Kasumi-1 (cell line): ENCODE measurements around the gene MBTPS2.
"Not testable (repeated sequence)": the region's sequence is repeated elsewhere in the genome, so short reads cannot be mapped to it uniquely, and the experiment has no call there.

ENCODE experiments used
- DNase-seq, 2 experiments: peaks; one replicate each; lab custom pipeline; 2025; lab: John Stamatoyannopoulos, UW

The MBTPS2 gene

DNA sequence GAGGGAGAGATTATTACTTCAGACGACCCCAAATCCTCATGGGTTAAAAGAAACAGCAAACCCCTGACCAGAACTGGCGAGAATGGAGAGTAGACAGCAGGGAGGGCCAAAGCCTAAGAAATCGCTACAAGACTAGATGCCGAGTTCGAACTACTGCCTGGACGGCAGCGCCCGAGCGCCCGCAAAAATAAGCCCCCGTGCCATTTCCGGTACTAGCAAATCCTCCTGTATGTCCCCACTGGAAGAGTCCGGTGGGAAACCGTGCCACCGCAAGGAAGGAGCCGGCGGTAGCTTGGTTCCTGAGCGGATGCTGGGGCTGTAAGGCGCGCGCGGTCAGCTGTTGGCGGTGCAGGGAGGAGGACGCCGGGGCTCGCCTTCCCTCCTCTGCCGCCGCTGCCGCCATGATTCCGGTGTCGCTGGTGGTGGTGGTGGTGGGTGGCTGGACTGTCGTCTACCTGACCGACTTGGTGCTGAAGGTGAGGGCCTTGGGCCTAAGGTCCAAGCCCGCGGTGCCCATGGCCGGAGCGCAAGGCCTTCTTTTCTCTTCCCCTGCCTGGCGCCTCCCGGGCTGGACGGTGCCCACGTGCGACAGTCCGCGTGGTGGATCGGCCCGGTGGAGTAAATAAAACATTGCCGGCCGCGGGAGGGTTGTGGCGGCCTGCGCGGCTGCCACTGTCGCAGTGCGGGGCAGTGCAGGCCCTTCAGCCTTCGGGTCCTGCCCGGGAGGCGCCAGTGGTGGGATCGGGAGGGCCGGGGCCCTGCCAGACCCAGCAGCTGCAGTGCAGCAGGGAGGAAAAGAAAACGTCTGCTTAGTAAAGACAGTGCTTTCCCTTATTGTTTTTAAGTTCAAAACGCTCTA is at the start of gene MBTPS2:
Gene MBTPS2 (plus strand): TSS at position 284 of the 859 bp plus-strand sequence. CDS start 118 bp downstream, at position 402.
- peak; percentile 68 to 81 for DNase-seq

- no peak for DNase-seq
Observed at GRCh38 chrX:21798677-21799219, 40.7 kb upstream of the MBTPS2 start.

- DNase-seq, result no peak
Observed at GRCh38 chrX:21799767-21800166, 39.6 kb upstream of the MBTPS2 start.

DNA sequence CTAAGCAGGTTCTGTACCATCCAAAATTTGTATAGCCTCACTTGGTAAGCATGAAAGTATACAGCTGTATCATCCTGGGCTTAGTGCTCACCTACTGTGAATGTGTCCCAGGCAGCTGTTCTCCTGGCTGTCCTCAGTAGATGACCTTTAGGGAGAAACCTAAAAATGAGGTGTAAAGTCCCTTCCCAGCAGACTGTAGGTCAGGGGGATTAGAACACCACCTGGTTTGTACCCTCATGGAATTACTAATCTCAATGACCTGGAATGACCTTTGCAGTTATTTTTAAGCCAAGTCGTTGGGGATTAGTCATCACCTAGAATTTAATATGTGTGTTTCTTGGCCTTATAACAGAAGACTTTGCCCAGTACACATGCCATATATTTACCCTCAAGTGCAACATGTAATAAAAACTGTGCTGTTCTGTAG is 39.1 kb upstream of the MBTPS2 start:
- DNase-seq, result no peak

GRCh38 chrX:21802054-21802670 is 37.3 kb upstream of the MBTPS2 start:
- DNase-seq, result no peak

- no peak for DNase-seq
Observed at GRCh38 chrX:21802839-21803238, 36.6 kb upstream of the MBTPS2 start.

GRCh38 chrX:21806691-21807090 is 32.7 kb upstream of the MBTPS2 start:
- DNase-seq, result no peak

- DNase-seq, result no peak
Observed at GRCh38 chrX:21811832-21812231, 27.6 kb upstream of the MBTPS2 start.

DNA sequence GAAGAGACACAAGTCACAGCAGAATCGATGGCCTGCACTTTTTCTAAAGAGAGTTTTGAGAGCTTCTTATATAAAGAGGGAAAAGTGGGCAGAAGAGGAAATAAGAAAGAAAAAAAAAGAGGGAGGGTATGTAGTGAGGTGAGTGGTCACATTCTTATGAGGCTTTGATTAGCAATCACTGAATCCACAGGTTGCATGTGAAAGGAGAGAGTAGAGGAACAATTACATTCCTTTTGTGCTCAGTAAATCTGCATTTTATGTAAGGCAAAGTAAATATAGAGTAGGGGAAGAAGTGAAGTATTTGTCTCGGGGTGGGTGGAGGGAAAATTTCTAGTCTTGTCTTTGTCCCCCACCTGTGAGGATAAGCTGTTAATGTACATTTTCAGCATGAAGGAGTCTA is 26.8 kb upstream of the MBTPS2 start:
- DNase-seq, result no peak

DNA sequence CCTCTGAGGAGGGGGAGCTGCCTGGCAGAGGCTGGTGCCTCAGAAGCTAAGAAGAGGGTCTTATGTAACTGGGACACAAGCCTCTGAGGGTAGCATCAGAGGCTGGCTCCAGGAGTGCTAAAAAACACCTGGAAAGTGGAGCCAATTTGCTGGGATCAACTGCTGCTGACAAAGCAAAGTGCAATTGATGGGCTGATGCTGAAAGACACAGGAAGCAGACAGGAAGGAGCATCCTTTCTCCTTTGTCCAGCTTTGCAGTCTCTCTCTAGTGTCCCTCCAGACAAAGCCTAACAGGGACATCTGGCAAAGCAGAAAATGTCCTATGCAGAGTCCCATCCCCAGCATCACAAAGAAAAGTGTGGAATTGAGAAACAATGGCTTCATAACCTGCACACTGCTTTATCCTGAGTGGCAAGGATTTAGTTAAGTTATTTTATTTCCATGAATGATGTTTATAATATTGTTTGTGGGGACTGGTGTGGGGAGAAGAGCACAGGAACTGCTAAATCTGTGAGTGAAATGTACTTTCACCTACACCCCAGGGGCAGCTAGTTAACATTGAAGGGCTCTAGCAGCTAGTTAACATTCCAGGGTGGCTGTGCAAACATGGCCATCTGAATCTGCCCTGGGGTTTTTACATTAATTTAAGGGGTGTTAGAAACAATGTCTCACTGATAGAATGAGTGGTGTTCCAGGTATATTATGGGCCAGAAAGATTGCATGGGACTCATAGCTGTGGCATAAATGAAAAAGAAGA is 25.6 kb upstream of the MBTPS2 start:
- no peak for DNase-seq

GRCh38 chrX:21816136-21816535 is 23.3 kb upstream of the MBTPS2 start:
- no peak for DNase-seq

DNA sequence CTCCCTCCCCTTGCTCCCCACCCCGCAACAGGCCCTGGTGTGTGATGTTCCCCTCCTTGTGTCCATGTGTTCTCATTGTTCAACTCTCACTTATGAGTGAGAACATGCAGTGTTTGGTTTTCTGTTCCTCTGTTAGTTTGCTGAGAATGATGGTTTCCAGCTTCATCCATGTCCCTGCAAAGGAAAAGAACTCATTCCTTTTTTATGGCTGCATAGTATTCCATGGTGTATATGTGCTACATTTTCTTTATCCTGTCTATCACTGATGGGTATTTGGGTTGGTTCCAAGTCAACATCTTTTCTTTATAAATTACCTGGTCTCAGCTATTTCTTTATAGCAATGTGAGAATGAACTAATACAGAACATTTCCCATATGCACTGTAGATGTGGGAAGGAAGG is 19.2 kb upstream of the MBTPS2 start:
- DNase-seq, result not testable (repeated sequence)

DNA sequence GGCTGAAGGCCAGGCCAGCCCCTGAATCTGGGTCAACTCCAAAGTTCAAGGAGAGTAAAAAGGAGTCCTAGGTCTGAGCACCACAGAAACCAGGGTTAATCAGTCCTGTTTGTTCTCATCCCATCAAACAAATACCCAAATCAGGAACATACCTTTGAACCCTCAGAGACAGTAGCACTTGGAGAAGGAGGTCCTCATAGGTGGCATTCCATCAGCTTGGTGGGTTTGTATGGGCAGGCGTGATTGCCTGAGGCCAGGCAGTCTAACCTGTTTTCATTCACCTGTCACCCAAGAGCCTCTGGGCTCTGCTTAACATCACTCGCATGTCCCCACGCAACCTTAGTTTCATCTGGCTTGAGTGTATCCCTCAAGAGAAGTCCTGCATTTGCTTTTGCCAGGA is 17.5 kb upstream of the MBTPS2 start:
- no peak for DNase-seq

DNA sequence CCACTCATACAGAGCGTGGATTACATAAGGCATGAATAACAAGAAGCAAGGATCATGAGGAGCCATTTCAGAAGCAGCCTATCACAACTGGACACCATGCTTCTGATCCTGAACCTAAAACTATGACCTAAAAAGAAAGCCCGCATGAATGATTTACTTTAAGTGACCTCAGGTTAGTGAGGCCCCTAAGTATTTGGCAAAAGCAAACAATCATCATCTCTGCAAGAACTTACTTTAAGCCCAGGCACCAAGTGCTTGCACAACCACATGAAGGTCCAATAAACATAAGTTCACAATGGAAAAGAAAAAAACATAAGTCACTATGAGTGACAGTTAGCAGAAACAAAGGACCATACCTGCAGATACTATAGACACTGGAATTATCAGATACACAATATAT is 7.9 kb upstream of the MBTPS2 start:
- no peak for DNase-seq

DNA sequence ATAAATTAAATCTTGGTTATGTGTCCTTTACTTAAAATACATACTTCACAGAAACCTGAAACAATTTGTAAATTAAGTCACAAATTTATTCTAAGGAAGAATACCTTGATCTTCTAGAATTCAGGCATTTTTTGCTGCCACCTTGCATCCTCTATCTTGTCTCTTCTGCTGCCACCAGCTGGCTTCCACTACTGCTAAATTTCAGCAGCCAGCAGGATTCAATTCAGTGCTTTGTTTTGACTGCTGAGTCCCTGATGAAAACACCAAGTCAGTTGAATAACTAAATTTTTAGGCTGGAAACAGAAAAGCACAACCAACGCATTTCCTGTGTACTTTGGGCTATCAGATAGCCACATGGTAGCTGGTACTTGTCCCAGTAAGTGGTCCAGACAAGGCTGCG is 2.4 kb upstream of the MBTPS2 start:
- DNase-seq, result no peak

- peak; percentile 8 to 16 for DNase-seq
Observed at GRCh38 chrX:21838937-21839333, 482 bp upstream of the MBTPS2 start.

- peak in 1 of 2 experiments; percentile 2 for DNase-seq
Observed at GRCh38 chrX:21840193-21840545, 752 bp downstream of the MBTPS2 start.

GRCh38 chrX:21843179-21843578 is 3.8 kb downstream of the MBTPS2 start:
- DNase-seq, result no peak

GRCh38 chrX:21845096-21845495 is 5.7 kb downstream of the MBTPS2 start:
- DNase-seq, result no peak

DNA sequence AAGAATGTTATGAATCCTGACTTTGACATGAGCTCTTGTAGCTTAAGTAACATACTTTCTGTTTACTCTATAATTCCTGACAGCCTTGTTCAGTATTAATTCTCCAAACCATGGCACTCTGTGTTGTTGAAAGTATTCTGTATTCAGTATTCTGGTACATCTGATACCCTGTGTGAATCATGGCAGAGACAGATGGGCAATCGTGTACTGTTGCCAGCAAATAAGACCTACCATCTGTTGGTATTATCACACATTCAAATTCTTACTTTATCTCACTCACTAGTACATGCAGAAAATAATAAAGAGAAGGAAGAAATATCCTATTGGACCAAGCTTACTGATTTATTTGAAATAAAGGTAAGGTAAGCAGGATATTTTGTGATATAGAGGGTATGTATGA is 7.9 kb downstream of the MBTPS2 start:
- no peak for DNase-seq

DNA sequence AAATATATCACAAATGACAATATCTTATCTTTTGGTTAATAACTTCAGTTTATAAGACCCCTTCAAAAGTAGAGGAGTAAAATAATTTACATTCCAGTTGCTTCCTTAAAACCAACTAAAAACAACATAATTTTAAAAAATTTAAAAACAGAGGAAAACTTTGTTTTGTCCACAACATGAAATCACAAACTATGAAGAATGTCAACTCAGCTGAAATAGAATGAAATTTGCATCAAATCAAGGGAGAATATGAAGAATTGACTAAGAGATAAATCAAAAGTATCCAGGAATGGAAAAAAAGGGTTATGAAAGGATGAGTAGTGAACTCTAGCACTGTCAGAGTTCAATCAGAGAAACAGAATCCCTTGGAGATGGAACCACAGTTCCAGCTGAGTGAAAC is 14.2 kb downstream of the MBTPS2 start:
- DNase-seq, result no peak

- no peak for DNase-seq
Observed at GRCh38 chrX:21855937-21856415, 16.6 kb downstream of the MBTPS2 start, which contains the start of gene YY2. TSS of gene YY2 (plus strand) at chrX:21855987. CDS start at chrX:21856485, 498 bp downstream.
